Fibroblast of peridontal ligament (primary cell): ENCODE data around the gene LRP8.

Experiments used
- DNase-seq: peaks from one replicate; pipeline ENCODE4 v3.0.0-alpha.2; 2010; ENCODE audit errors: extremely low read depth

LRP8 gene

DNA sequence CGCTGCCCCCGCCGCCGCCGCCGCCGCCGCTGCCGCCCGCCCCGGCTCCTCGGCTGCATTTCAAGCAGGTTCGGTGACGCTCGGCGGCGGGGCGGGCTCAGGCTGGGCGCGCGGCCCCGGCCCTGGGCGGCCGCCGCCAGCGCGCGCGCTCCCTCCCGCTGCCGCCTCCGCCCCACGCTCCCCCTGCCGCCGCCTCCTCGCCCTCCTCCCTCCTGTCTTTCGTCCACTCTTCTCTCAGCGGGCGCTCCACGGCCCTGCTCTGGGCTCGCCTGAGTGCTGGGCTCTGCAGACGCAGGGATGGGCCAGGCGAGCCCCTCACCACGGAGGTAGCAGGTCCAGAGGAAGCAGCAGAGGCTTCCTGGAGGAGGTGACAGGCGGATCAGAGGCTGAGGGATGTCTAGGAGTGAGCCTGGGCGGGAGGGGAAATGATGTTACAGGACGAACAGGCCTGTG, at the start of gene LRP8:
LRP8 (minus strand) TSS at position 62 of the 453 bp plus-strand sequence. CDS start 158 bp downstream, outside the sequence.
- DNase-seq = peak; percentile 40

DNA sequence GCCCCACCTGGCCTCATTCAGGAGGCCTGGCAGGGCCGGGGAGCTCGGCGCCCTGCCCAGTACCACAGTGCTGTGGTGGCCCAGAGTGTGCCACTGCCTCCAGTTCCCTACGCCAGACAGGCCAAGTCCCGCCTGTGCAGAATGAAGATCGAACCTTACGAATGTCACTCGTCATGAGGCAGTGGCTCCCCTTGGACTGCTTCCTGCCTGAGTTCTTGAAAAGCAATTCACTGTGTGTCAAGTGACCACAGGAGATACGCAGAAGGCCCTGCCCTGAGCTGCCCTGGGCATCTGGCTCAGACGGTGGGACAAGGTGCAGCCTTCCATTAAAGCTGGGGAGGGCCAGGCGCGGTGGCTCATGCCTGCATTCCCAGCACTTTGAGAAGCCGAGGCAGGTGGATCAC, 49.6 kb upstream of the LRP8 start:
- no peak for DNase-seq

DNA sequence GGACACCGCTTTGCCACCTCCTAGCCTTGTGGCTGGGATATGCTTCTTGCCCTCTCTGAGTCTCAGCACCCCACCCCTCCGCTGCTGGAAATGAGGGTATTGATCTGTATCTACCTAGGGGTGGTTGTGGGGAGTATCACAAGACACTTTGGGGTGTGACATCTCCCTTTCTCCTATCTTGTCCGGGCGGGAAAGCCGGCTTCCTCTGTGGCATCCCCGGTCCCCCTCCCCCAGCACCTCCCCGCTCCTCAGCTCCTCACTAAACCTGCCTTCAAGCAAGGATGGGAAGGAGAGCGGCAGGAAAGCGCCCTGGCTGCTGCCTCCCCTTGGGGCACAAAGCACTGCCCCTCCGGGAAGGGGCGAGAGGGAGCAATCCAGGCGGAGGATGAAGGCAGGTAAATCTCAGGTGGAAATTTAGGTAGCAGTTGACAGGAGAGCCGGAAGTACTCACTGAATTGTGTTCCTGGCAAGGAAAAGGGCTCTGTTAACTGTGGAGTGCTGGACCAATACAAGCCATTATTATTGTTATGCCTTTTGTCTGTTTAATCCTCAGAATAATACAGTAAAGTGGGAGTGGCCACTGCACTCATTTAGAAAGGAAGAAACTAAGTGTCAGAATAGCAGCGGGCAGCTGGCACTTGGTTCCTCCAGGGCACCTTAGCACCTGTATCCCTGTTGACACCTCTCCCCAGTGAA, 49.0 kb upstream of the LRP8 start:
- no peak for DNase-seq

DNA sequence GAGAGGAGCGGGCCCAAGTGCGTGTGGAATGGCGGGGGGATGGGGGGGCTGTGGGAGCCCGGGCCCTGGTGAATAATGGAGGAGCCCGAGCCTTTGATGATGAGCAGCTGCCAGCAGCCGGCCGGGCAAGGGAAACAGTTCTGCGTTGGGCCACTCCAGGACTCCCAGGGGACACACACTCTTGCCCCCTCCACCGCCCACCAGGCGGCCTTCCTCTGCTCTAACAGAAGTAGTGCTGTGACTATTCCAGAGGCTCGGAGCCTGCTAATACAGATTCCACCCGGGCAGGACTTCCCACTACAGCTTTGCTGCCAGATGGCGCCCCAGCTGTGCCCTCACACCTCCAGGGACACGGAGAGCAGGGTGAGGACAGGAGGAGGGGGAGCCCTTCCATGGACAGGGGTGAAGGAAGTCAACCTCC, 48.2 kb upstream of the LRP8 start:
- DNase-seq = no peak

DNA sequence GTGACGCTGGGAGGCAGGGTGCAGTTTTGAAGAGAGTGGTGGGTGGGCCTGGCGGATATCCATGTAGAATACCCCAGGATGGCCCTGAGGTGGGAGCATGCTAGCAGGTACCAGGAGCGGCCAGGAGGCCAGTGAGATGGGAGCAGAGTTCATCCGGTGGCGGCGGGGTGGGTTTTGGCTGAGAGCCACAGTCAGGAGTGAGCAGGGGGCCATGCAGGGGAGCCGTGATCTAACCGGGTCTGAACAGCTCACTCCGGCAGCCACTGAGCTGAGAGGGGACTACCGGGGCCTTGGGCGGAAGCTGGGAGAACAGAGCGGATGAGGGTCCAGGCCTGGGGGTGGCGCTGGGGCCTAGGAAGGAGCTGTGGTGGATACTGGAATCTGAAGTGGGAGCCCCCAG, 47.6 kb upstream of the LRP8 start:
- DNase-seq = no peak

DNA sequence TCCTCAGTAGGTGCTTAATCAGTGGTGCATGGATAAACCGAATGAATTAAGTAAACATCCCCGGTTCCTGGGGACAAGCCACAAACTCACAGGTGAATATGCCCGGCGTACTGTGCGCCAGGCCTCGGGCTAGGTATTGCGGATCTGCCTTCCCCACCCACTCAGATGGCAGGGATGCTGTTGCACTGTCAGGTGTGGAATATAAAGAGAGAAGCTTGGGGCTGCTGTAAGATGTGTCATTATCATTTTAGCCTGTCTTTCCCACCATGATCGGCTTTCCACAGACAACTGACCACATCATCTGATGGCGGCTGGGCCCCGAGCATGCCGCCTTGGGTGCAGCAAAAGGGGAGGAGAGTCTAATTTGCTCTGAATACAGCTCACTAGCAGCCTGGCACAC, 45.4 kb upstream of the LRP8 start:
- no peak for DNase-seq

DNA sequence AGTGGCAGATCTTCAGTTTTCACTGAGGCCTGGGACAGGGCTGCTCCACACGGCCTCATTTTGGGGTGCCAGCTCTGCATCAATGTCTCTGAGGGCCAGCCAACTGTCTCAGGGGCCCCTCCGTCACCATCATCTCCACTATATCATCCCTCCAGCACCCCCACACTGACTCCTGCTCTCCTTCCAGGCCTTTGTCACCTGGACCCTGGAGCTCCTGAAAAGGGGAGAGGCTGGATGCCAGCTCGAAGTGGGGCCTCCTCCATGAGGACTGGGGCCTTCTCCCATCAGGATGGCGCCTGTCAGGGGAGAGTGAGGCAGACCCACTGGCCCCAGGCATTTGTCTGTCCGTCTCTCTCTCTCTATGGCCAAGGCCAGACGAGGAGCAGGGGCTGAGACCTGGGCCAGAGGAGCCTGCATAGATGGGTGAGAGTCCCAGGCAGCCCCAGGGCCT, 44.7 kb upstream of the LRP8 start:
- no peak for DNase-seq

DNA sequence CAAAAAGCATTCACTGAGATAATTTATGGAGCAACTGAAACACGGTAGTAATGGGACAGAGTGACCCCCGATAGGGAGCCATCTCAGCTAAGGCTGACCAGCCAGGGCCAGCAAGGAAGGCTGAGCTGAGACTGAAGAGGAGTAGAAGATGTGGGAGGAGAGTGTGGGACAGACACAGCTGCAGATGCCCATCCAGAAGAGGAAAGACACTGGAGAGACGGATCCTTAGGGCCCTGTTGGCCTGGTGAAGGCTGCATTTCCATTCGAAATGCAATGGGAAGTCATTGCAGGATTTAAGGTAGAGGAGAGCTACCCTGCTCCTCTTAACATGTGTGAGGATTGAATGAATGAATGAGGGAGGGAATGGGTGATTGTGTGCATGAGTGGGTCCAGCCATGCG, 44.0 kb upstream of the LRP8 start:
- no peak for DNase-seq

DNA sequence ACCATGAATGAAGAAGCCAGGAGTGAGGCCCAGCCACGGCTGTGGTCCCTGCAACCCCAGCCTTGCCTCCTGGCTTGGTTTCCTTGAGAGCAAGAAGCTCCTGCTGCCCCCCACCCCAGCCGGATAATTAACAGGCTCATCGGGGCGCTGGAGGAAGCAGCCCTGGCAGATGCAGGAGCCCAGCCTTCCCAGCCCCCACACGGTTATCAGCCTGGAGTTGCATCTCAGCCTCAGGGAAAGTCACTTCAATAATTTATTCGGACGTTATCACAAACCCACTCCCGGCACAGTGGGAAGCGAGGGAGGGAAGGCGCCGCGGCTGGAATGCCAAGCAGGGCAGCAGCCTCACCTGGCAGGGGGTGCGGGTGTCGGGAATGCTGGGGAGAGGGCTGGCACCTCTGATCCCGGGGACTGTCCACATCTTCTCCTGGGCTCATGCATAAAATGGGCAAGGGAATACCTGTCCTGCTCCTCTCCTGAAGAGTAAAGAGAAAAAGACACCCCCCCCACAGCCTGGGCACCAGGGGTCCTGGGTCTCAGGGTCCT, 43.3 kb upstream of the LRP8 start:
- no peak for DNase-seq

DNA sequence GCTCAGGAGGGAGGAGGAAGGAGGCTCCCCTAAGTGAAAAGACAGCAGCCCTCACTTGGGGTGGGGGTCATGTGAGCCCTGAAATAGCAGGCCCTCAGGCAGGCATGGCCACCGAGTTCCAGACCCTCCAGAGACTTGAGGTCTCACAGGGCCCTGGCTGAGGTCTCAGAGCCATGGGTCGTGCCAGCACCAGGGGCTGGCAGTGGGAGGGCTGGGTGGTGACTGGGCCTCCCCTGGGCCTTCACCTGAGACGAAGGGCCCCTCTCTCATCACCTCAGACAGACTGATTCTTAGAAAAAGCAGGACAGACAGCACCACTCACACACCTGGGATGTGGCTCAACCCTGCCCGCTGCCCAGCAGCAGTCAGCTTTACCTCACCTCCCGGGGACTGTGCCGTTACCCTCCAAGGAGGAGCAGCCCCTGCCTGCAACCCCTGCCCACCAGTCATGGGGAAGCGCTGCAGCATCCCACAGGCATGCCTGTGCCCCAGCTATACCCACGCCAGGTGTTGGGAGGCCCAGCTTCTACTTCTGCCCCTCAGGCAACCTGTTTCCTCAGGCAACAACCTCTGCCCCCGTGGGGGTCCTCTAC, 42.6 kb upstream of the LRP8 start:
- no peak for DNase-seq

DNA sequence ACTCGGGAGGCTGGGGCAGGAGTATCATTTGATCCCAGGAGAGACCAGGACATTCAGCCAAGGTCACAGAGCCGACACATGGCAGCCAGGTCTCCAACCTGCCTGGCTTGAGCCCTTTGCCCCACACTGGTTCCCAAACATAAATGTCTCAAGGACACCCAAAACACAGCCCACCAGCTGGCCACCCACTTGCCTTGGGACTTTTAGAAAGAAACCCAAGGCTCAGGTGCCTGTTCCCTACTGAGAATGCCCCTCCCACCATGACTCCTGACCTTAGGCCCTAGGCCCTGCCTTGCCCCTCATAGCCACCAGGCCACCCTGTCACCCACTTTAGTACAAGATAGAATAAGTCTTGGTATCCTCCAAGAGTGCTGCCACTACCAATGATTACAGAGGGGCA, 41.9 kb upstream of the LRP8 start:
- no peak for DNase-seq

DNA sequence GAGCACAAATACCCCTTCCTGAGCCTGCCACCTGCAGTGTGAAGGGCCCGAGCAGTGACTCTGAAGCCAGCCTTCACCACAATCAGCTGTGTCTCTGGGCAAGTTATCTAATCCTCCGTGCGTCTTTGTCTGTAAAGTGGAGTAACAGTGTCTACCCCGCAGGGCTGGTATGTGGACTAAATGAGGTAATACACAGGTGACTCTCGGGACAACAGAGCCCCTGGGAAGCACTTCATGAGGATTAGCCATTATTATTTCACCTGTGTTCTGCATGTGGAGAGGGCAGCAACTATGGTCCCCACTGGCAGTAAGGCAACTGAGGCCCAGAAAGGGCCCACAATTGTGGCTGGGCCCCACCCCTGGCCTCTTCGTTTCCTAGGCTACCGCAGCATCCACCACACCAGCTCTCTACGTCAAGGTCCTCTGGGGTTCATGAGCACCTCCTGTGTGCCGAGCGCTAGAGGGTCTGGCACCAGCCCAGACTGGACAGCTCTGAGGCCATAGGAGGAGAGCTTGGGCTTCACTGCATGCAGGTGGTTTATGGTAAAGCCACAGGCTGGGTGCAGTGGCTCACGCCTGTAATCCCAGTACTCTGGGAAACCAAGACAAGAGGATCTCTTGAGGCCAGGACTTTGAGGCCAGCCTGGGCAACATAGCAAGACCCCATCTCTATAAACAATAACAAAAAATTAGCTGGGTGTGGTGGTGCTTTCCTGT, 41.3 kb upstream of the LRP8 start:
- DNase-seq = no peak

DNA sequence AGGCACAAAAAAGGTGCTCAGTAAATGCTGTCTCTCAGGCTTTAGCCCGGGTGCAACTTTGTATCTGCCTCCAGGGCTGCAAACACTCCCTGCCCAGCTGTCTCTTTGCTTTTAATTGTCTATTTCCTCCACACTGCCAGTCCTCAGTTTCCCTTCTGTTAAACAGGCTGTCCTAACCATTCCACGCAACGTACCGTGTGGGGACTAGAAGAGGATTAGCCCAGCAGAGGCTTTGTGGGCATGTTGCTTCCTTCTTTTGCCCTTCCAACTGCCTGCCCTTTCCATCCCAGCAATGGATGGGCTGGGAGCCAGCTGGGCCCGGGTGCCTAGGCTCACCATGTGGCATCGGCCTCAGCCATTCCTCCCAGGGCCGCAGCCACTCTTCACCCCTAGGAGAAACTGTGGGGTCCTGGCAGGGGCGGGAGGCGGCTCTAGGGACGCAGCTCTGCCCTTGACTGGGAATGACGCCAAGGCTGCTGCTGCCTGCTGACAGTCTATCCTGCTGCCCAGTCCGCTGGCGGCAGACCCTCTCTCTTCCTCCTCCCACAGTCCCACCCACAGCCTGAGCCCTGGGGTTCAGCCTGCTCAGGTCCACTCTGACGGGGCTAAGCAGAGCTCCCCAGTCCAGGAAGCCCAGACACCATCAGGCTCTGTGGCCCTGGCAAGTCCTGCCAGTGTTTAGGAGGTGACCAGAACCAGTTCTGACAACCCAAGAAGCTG, 40.6 kb upstream of the LRP8 start:
- DNase-seq = no peak

DNA sequence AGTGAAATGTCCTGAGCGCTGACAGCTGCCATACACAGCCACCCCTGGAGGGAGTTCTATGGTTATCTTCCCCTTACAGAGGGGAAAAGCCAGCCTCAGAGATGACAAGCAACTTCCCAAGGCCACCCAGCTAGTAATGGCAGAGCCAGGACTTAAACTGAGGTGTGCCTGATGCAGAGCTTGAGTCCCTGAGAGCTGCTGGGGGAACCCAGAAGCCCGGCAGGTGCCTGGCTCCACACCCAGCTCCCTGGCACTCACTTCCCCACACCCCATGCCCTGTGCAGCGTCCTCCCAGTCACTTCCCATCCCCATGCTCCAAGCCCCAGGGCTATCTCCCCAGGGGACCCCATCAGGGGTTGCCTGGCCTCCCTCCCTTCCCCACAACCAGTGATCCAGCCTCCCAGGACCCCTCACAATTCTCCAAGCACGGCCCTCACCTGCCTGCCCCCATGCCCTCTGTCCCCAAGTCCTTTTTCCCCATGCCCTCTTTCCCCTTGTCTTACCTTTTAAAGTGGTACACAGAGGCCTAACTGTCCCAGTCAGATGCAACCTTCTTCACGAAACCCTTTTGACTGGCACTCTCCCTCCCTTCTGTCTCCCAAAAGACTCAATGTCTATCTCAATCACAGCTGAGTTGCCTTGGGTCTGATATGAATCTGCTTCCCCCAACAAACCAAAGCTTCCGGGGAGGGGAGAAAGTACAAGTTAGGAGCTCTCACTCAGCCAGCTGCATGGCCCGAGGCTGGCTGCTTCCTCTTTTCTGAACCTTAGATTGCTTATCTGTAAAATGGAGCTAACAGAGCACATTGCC, 39.8 kb upstream of the LRP8 start:
- no peak for DNase-seq

DNA sequence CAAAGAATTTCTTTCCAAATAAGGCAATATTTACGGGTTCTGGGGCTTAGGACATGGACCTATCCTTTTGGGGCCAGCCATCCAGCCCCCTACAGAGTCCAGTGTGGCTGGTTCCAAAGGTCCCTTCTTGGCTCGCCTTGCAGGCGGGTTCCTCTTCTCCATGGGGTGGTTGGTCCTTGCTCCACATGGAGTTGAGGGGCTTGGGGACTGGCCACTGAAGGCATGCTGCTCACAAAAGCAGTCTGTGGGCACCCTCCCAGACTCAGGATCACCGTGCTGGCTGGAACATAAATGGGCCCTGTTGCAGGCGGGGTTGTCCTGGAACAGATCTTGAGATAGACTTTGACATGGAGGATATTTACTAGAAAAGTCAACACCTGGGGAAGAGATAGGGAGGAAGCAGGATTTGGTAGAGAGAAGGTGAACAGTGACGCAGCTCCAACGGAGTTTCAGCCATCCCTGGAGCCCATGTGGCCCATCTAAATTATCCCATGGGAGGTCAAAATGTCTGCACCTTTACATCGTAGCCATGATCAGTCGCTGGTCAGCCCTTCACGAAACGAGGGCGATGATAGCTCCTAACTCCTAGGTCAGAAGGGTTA, 39.1 kb upstream of the LRP8 start:
- DNase-seq = no peak

DNA sequence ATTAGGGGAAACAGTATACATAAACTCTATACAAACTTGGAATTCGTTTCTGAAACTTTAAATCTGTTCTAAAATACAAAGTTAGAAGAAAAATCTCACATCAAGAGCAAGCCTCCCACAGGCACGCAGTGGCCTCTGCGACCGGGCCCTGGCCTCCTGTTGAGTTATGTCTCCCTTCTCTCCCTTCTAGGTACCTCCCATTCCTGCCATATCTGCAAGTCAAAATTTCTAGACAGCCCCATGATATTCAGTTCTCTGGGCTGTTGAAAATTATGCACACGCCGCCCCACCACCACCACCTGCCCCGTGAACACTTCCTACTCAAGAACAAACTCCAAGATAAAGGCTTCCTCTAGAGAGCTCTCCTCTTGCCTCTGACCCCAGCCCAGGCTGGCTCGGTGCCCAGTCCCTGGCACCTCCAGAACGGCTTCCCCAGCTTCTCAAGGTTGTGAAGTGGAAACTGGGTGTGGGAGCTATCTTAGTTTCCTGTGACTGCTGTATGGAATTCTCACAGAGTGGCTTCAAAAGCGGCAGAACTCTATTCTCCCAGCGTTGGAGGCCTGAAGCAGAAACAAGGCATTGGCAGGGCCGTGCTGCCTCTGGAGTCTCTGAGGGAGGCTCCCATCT, 37.7 kb upstream of the LRP8 start:
- DNase-seq = no peak

DNA sequence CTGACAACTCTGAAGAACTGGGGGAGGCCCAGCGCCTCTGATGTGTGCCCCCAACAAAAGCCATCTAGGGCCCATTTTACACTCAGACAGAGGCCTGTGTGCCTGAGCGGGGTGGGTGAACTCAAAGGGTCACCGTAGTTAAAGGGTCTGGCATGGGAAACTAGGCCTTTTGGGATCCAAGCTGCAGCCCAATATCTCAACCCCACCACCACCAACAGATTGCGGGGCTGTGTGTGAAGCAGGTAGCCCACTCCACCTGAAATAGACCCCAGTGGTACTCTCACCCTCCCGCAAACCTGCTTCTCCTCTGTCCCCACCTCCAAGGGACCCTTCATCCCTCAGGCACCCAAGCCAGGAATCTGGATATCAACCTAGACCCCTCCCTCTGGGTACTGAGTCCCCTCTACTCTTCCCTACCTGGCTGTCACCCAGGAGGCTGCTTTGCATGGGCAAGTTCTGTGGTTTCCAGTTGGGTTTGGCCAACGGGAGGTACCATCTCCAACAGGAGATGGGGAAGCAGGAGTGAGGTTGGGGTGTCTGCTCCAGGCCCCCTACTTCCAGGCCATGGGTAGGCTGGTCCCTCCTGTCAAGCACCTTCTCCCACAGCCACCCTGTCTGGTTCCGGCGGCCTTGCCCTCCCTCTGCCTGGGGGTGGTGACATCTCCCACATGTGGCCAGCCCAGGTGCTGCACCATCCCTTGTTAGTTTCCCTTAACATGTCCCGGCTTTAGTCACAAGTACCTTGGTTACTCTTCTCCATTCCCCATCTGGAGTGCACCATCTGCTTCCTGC, 35.2 kb upstream of the LRP8 start:
- DNase-seq = no peak

DNA sequence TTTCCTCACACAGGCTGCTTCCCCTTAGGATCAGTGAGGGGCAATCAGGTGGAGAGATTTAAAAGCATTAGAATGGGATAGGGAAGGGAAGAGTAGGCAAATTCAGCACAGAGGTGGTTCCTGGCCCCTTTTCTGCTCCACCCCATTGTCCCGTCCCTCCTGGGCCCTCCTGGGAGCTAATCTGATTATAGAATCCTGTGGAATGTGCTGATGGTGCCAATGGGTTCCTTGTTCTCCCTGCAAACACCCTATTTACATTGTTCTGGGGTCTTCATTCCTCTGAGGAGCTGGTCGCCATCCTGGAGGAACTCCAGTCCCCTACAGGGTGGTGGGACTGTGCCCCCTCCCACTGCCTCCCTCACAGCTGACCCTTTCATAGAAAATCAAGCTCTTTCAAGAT, 34.4 kb upstream of the LRP8 start:
- no peak for DNase-seq

DNA sequence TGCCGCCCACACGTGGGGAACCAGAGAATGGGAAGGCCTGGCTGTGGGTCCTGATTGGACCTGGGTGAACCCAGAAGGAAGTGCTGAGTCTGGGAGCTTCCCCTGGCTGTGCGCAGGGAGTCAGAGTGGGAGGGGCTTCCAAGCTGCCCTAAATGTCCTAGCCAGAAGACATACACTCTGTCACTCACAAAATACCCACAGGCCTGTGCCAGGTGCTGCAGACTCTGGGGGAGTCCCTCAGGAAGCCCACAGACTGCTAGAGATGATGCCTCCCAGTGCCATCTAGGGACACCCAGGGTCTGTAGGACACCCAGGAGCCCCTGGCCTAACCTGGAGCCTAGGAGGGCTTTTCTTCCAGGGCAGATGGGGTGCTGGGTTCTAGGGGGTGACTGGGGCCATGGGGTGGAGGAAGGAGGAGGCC, 33.7 kb upstream of the LRP8 start:
- no peak for DNase-seq

DNA sequence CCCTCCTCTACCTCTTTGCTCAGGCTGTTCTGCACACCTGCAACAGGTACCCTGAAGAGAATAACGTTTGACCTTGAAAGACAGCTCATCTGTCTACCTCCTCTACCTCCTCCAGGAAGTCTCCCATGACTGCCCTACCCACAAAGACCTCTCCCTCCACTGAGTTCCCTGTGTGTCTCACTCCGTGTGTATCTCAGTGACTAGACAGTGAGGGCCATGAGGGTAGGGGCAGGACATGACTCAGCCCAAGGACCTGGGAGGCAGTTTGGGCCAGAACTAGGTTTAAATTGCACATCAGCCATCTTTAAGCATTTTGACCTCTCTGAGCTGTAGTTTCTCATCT, 32.0 kb upstream of the LRP8 start:
- no peak for DNase-seq
